HG03460 (cell line): ENCODE results near the gene FAM171A1.
"Not testable (repeated sequence)": the region's sequence is repeated elsewhere in the genome, so short reads cannot be mapped to it uniquely, and the experiment has no call there.

ENCODE experiments used
- ATAC-seq: cut with Tn5 transposase; IDR thresholded peaks from one replicate; pipeline ENCODE4 v1.9.1; 2021; ENCODE audit not compliant: unreplicated experiment

The FAM171A1 gene

GRCh38 chr10:15346440-15347141 lies 24.5 kb downstream of the FAM171A1 start:
- ATAC-seq = no peak

- ATAC-seq = no peak
Measured at GRCh38 chr10:15345450-15345849, 25.6 kb downstream of the FAM171A1 start.

- no peak for ATAC-seq
Measured at GRCh38 chr10:15344876-15345285, 26.2 kb downstream of the FAM171A1 start.

GRCh38 chr10:15344256-15344875 lies 26.7 kb downstream of the FAM171A1 start:
- ATAC-seq = no peak

- no peak for ATAC-seq
Measured at GRCh38 chr10:15342970-15343369, 28.1 kb downstream of the FAM171A1 start.

- no peak for ATAC-seq
Measured at GRCh38 chr10:15341502-15342128, 29.5 kb downstream of the FAM171A1 start.

- no peak for ATAC-seq
Measured at GRCh38 chr10:15339892-15340291, 31.2 kb downstream of the FAM171A1 start.

- not testable (repeated sequence) for ATAC-seq
Measured at GRCh38 chr10:15337441-15337923, 33.6 kb downstream of the FAM171A1 start.

GRCh38 chr10:15336211-15336610 lies 34.9 kb downstream of the FAM171A1 start:
- ATAC-seq = no peak

- no peak for ATAC-seq
Measured at GRCh38 chr10:15335508-15335907, 35.6 kb downstream of the FAM171A1 start.

GRCh38 chr10:15334650-15335323 lies 36.3 kb downstream of the FAM171A1 start:
- ATAC-seq = no peak

GRCh38 chr10:15333909-15334649 lies 37.0 kb downstream of the FAM171A1 start:
- ATAC-seq = no peak

- not testable (repeated sequence) for ATAC-seq
Measured at GRCh38 chr10:15333181-15333580, 37.9 kb downstream of the FAM171A1 start.

- ATAC-seq = no peak
Measured at GRCh38 chr10:15331461-15331860, 39.6 kb downstream of the FAM171A1 start.

GRCh38 chr10:15329437-15329836 lies 41.7 kb downstream of the FAM171A1 start:
- no peak for ATAC-seq

- no peak for ATAC-seq
Measured at GRCh38 chr10:15325944-15326284, 45.2 kb downstream of the FAM171A1 start.

- no peak for ATAC-seq
Measured at GRCh38 chr10:15325243-15325943, 45.7 kb downstream of the FAM171A1 start.

- ATAC-seq = no peak
Measured at GRCh38 chr10:15324611-15325010, 46.5 kb downstream of the FAM171A1 start.

- ATAC-seq = no peak
Measured at GRCh38 chr10:15324113-15324512, 47.0 kb downstream of the FAM171A1 start.

GRCh38 chr10:15322356-15322755 lies 48.7 kb downstream of the FAM171A1 start:
- ATAC-seq = no peak
